HepG2 (cell line): ENCODE results near the gene ZNF217. TPM values are rescaled to one million over a fixed set of nuclear protein-coding genes. Genes with fewer than 3 reads are reported as not detected.

Experiments used
- ARNT2 ChIP-seq: sonication (generic); formaldehyde crosslinking; IDR thresholded peaks from 2 replicates; pipeline ENCODE4 v1.8.0; 2022; ENCODE audit warnings: mild to moderate bottlenecking, low read depth, missing genetic modification reagents, moderate library complexity
- CBFB ChIP-seq: sonication (generic); formaldehyde crosslinking; IDR thresholded peaks from 2 replicates; pipeline ENCODE4 v1.4.0; 2020; ENCODE audit warnings: missing genetic modification reagents
- FOXA1 ChIP-seq, 2 experiments: fragments of 450-650 bp in 1 of 2; sonication (generic) in 1 of 2; formaldehyde crosslinking in 1 of 2; IDR thresholded peaks; 2 replicates each; pipeline versions ENCODE4 v1.4.0 to v1.6.1; 2016 to 2020; ENCODE audit warnings: missing genetic modification reagents in 1 of 2
- NFYB ChIP-seq: sonication (generic); formaldehyde crosslinking; IDR thresholded peaks from 2 replicates; pipeline ENCODE4 v1.4.0; 2020; ENCODE audit warnings: missing genetic modification reagents
- RAD51 ChIP-seq: fragments of 450-650 bp; IDR thresholded peaks from 2 replicates; pipeline ENCODE4 v1.6.1; 2016; ENCODE audit warnings: borderline replicate concordance
- SMARCC2 ChIP-seq: fragments of 450-650 bp; IDR thresholded peaks from 2 replicates; pipeline ENCODE4 v1.6.1; 2017; ENCODE audit warnings: antibody characterized with exemption, mild to moderate bottlenecking
- TBX3 ChIP-seq: fragments of 450-650 bp; IDR thresholded peaks from 2 replicates; pipeline ENCODE4 v1.6.1; 2017; ENCODE audit warnings: antibody characterized with exemption, mild to moderate bottlenecking, inconsistent platforms, borderline replicate concordance
- ZNF30 ChIP-seq: sonication (generic); formaldehyde crosslinking; IDR thresholded peaks from 2 replicates; pipeline ENCODE4 v1.5.0; 2020; ENCODE audit warnings: mild to moderate bottlenecking, missing genetic modification reagents
- ZNF383 ChIP-seq: sonication (generic); formaldehyde crosslinking; IDR thresholded peaks from 2 replicates; pipeline ENCODE4 v1.4.0; 2020; ENCODE audit warnings: missing genetic modification reagents, mild to moderate bottlenecking, borderline replicate concordance
- ZNF430 ChIP-seq: sonication (generic); formaldehyde crosslinking; IDR thresholded peaks from 2 replicates; pipeline ENCODE4 v1.9.0; 2021; ENCODE audit warnings: mild to moderate bottlenecking, missing genetic modification reagents
- ZNF496 ChIP-seq: sonication (generic); formaldehyde crosslinking; IDR thresholded peaks from 2 replicates; pipeline ENCODE4 v1.8.1; 2023; ENCODE audit warnings: mild to moderate bottlenecking, moderate library complexity, missing genetic modification reagents; ENCODE audit not compliant: insufficient replicate concordance
- ZNF549 ChIP-seq: sonication (generic); formaldehyde crosslinking; IDR thresholded peaks from 2 replicates; pipeline ENCODE4 v1.5.0; 2020; ENCODE audit warnings: missing genetic modification reagents
- ZNF746 ChIP-seq: sonication (generic); formaldehyde crosslinking; IDR thresholded peaks from 2 replicates; pipeline ENCODE4 v1.8.0; 2022; ENCODE audit warnings: mild to moderate bottlenecking, missing genetic modification reagents
- ZSCAN31 ChIP-seq: sonication (generic); formaldehyde crosslinking; IDR thresholded peaks from 2 replicates; pipeline ENCODE4 v1.5.0; 2020; ENCODE audit warnings: low read depth, mild to moderate bottlenecking, missing genetic modification reagents
- polyA plus RNA-seq, 8 experiments: library from polyadenylated mRNA; depleted of rRNA in 3 of 8; stranded (reverse) in 7 of 8; unstranded in 1 of 8; fragments of >200 nt; fragmentation: Illumina TruSeq in 4 of 8; extraction: Trizol in 4 of 8; gene quantifications; 2 replicates each; pipeline versions ENCODE4 v1.2.1 to v1.2.3, GENCODE V29; 2011 to 2016; ENCODE audit warnings: low read depth in 4 of 8, missing spikeins in 1 of 8, mixed read lengths in 1 of 8; ENCODE audit not compliant: insufficient read depth in 1 of 8
- total RNA-seq, 5 experiments: library from RNA; depleted of rRNA; stranded (reverse); fragments of >200 nt; fragmentation: Illumina TruSeq; extraction: Trizol; gene quantifications; 2 replicates each; pipeline ENCODE4 v1.2.3, GENCODE V29; 2016; ENCODE audit warnings: low read depth in 1 of 5
- TF ChIP-seq, protein P1 (sequence below): sonication (generic); formaldehyde crosslinking; conservative IDR thresholded peaks from 2 replicates; pipeline ENCODE4 v1.4.0; 2020; ENCODE audit warnings: mild to moderate bottlenecking, missing genetic modification reagents, moderate library complexity
- TF ChIP-seq, protein P2 (sequence below): IDR thresholded peaks from 2 replicates; pipeline ENCODE4 v1.6.1; 2016; ENCODE audit warnings: low read depth, missing genetic modification reagents, missing compliant biosample characterization
- TF ChIP-seq, protein P3 (sequence below): sonication (generic); formaldehyde crosslinking; IDR thresholded peaks from 2 replicates; pipeline ENCODE4 v1.4.0; 2020; ENCODE audit warnings: missing genetic modification reagents
- TF ChIP-seq, protein P4 (sequence below): sonication (generic); formaldehyde crosslinking; IDR thresholded peaks from 2 replicates; pipeline ENCODE4 v1.4.0; 2020; ENCODE audit warnings: missing genetic modification reagents; ENCODE audit errors: not compliant biosample characterization

The ZNF217 gene
- total and polyA plus RNA-seq, 2 of the 13 experiments (the other 11 are each of a cell fraction or from before 2014, with no cell fraction given): 22.3 to 29.8 TPM

DNA sequence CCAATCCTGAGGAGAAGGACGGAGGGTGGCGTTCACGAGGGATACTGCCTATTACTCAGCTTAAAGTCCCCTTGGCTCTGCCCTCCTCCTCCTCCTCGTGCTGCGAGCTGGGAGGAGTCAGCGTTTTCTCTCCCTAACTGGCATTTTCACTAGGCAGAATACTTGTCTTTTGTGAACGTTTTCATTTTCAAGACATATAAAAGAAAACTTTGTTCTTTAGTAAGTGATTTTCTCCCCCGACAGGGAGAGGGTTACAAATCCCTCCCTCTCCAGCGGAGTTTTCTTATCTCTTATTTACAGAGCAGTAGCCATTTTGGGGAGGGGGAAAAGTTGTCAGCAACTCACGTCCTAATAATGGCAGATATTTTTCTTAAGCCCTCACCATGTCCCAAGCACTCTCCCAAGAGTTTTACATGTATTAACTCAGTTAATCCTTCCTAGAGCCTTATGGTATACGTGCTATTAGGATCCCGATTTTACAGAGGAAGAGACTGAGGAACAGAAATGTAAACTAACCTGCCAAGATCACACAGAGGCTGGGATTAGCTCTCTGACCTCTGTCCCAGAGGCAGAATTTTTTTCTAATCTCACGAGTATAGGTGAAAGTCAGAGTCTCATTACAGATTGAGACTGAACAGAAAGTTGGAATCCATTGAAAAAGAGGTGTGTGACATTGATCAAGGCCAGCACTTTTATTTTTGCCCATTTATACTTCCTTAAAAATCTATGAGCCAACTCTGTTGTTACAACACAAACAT, 30.0 kb upstream of the ZNF217 start (continued):
- TF ChIP-seq, protein P1, sequence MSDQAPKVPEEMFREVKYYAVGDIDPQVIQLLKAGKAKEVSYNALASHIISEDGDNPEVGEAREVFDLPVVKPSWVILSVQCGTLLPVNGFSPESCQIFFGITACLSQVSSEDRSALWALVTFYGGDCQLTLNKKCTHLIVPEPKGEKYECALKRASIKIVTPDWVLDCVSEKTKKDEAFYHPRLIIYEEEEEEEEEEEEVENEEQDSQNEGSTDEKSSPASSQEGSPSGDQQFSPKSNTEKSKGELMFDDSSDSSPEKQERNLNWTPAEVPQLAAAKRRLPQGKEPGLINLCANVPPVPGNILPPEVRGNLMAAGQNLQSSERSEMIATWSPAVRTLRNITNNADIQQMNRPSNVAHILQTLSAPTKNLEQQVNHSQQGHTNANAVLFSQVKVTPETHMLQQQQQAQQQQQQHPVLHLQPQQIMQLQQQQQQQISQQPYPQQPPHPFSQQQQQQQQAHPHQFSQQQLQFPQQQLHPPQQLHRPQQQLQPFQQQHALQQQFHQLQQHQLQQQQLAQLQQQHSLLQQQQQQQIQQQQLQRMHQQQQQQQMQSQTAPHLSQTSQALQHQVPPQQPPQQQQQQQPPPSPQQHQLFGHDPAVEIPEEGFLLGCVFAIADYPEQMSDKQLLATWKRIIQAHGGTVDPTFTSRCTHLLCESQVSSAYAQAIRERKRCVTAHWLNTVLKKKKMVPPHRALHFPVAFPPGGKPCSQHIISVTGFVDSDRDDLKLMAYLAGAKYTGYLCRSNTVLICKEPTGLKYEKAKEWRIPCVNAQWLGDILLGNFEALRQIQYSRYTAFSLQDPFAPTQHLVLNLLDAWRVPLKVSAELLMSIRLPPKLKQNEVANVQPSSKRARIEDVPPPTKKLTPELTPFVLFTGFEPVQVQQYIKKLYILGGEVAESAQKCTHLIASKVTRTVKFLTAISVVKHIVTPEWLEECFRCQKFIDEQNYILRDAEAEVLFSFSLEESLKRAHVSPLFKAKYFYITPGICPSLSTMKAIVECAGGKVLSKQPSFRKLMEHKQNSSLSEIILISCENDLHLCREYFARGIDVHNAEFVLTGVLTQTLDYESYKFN (CRISPR knock-in tag): peak; percentile 88
- TF ChIP-seq ZNF496 (CRISPR knock-in tag): no peak
- no peak for TF ChIP-seq FOXA1 (IDR thresholded peaks at IDR 0.05)
- peak; percentile 93 for TF ChIP-seq FOXA1 (CRISPR knock-in tag; IDR thresholded peaks at IDR 0.05)
- TF ChIP-seq NFYB (CRISPR knock-in tag): no peak
- no peak; the same call in 1 of the 2 replicates for TF ChIP-seq CBFB (CRISPR knock-in tag)
- TF ChIP-seq, protein P2, sequence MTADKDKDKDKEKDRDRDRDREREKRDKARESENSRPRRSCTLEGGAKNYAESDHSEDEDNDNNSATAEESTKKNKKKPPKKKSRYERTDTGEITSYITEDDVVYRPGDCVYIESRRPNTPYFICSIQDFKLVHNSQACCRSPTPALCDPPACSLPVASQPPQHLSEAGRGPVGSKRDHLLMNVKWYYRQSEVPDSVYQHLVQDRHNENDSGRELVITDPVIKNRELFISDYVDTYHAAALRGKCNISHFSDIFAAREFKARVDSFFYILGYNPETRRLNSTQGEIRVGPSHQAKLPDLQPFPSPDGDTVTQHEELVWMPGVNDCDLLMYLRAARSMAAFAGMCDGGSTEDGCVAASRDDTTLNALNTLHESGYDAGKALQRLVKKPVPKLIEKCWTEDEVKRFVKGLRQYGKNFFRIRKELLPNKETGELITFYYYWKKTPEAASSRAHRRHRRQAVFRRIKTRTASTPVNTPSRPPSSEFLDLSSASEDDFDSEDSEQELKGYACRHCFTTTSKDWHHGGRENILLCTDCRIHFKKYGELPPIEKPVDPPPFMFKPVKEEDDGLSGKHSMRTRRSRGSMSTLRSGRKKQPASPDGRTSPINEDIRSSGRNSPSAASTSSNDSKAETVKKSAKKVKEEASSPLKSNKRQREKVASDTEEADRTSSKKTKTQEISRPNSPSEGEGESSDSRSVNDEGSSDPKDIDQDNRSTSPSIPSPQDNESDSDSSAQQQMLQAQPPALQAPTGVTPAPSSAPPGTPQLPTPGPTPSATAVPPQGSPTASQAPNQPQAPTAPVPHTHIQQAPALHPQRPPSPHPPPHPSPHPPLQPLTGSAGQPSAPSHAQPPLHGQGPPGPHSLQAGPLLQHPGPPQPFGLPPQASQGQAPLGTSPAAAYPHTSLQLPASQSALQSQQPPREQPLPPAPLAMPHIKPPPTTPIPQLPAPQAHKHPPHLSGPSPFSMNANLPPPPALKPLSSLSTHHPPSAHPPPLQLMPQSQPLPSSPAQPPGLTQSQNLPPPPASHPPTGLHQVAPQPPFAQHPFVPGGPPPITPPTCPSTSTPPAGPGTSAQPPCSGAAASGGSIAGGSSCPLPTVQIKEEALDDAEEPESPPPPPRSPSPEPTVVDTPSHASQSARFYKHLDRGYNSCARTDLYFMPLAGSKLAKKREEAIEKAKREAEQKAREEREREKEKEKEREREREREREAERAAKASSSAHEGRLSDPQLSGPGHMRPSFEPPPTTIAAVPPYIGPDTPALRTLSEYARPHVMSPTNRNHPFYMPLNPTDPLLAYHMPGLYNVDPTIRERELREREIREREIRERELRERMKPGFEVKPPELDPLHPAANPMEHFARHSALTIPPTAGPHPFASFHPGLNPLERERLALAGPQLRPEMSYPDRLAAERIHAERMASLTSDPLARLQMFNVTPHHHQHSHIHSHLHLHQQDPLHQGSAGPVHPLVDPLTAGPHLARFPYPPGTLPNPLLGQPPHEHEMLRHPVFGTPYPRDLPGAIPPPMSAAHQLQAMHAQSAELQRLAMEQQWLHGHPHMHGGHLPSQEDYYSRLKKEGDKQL (CRISPR knock-in tag): no peak
- TF ChIP-seq ZNF383 (CRISPR knock-in tag): no peak
- no peak for TF ChIP-seq ZNF30 (CRISPR knock-in tag)
- TF ChIP-seq ZSCAN31 (CRISPR knock-in tag): peak; percentile 78; the same call in 1 of the 2 replicates
- peak; percentile 81 for TF ChIP-seq ARNT2 (CRISPR knock-in tag)
- peak; percentile 35 for TF ChIP-seq ZNF430 (CRISPR knock-in tag)
- no peak; the same call in none of the 2 replicates for TF ChIP-seq ZNF746 (CRISPR knock-in tag)
- TF ChIP-seq, protein P3, sequence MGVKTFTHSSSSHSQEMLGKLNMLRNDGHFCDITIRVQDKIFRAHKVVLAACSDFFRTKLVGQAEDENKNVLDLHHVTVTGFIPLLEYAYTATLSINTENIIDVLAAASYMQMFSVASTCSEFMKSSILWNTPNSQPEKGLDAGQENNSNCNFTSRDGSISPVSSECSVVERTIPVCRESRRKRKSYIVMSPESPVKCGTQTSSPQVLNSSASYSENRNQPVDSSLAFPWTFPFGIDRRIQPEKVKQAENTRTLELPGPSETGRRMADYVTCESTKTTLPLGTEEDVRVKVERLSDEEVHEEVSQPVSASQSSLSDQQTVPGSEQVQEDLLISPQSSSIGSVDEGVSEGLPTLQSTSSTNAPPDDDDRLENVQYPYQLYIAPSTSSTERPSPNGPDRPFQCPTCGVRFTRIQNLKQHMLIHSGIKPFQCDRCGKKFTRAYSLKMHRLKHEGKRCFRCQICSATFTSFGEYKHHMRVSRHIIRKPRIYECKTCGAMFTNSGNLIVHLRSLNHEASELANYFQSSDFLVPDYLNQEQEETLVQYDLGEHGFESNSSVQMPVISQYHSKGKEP (CRISPR knock-in tag): no peak
- TF ChIP-seq RAD51: no peak
- TF ChIP-seq, protein P4, sequence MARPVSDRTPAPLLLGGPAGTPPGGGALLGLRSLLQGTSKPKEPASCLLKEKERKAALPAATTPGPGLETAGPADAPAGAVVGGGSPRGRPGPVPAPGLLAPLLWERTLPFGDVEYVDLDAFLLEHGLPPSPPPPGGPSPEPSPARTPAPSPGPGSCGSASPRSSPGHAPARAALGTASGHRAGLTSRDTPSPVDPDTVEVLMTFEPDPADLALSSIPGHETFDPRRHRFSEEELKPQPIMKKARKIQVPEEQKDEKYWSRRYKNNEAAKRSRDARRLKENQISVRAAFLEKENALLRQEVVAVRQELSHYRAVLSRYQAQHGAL (CRISPR knock-in tag): no peak
- no peak for TF ChIP-seq SMARCC2
- no peak for TF ChIP-seq ZNF549 (CRISPR knock-in tag)
- TF ChIP-seq TBX3: no peak
